SK-N-MC (cell line): ENCODE data around the gene APMAP.

ENCODE experiments used
- EZH2 ChIP-seq: fragments of 200-600 bp; sonication (generic); IDR thresholded peaks from one replicate; pipeline ENCODE4 v1.6.1; 2017; ENCODE audit warnings: antibody characterized with exemption
- POLR2AphosphoS5 ChIP-seq: IDR thresholded peaks from 2 replicates; pipeline ENCODE4 v1.6.1; 2012; ENCODE audit warnings: mild to moderate bottlenecking, low read depth, low read length, borderline replicate concordance

DNA sequence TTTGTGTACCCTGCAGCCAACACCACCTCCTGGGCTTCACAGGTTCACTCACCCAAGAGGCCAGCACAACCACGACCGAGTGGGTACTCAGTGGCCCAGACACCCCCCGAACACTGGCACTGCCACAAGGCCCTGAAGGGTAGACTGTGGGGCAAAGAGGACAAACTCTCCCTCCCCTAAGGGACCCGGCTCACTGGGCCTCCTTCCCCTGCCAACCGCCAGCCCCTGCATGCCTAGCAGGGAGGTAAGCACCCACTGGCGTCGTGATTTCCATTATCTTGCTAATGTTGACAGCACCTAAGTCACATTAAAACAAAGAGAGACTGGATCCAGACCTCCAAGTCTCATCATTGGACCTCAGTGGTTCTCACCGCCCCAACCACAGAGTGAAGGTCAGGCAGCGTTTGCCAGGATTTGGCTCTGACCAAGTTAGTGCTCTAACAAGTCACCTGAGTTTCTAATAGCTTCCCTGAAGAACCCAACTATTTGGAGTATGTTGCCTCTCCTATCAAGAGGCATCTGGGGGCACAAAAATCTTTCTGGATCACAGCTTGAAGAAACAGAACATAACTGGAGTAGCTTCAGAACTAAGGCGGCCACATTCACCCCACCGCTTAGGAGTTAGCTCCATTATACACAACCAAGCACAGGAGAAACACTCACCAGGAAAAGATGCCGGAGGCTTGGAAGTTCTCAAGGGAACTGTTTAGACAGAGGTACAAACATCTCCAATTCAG, 14.0 kb upstream of the APMAP start:
- TF ChIP-seq POLR2AphosphoS5: no peak
- TF ChIP-seq EZH2: no peak
